Parathyroid adenoma (tissue), 2 donors: ENCODE data around the gene KRT27.

ENCODE experiments used
- H2AFZ ChIP-seq: fragments of 300-600 bp; sonication (generic); one replicate; pipeline ENCODE4 v1.7.0; 2017; ENCODE audit warnings: antibody characterized with exemption, mild to moderate bottlenecking
- H3K27ac ChIP-seq: fragments of 300-600 bp; sonication (generic); one replicate; pipeline ENCODE4 v1.7.0; 2017
- H3K27me3 ChIP-seq: fragments of 300-600 bp; sonication (generic); one replicate; pipeline ENCODE4 v1.7.0; 2017; ENCODE audit warnings: low read length; ENCODE audit not compliant: control insufficient read depth, insufficient read depth
- H3K36me3 ChIP-seq: fragments of 300-600 bp; sonication (generic); one replicate; pipeline ENCODE4 v1.7.0; 2017; ENCODE audit warnings: low read length; ENCODE audit not compliant: control insufficient read depth, insufficient read depth
- H3K4me1 ChIP-seq: fragments of 300-600 bp; sonication (generic); one replicate; pipeline ENCODE4 v1.7.0; 2017; ENCODE audit warnings: control low read depth
- H3K4me2 ChIP-seq: fragments of 300-600 bp; sonication (generic); one replicate; pipeline ENCODE4 v1.7.0; 2017; ENCODE audit warnings: low read length
- H3K4me3 ChIP-seq: fragments of 300-600 bp; sonication (generic); one replicate; pipeline ENCODE4 v1.7.0; 2017; ENCODE audit warnings: low read depth, low read length
- H3K79me2 ChIP-seq: fragments of 300-600 bp; sonication (generic); one replicate; pipeline ENCODE4 v1.7.0; 2017; ENCODE audit warnings: control low read depth
- H3K9ac ChIP-seq: fragments of 300-600 bp; sonication (generic); one replicate; pipeline ENCODE4 v1.7.0; 2017; ENCODE audit warnings: mild to moderate bottlenecking
- H3K9me3 ChIP-seq: fragments of 300-600 bp; sonication (generic); one replicate; pipeline ENCODE4 v1.7.0; 2017; ENCODE audit warnings: low read length; ENCODE audit not compliant: control insufficient read depth
- CTCF ChIP-seq: fragments of 300-600 bp; sonication (generic); IDR thresholded peaks from one replicate; pipeline ENCODE4 v1.7.0; 2017; ENCODE audit warnings: antibody characterized with exemption, mild to moderate bottlenecking
- donor health status: primary hyperparathyroidism.

The KRT27 gene

GRCh38 chr17:40772101-40772500 lies 10.2 kb downstream of the KRT27 start, which contains the start of gene KRT26:
KRT26 (minus strand) TSS chr17:40772201; CDS start chr17:40772113, 88 bp downstream.
- no peaks in the 10 kb centered on the region for H3K4me1 ChIP-seq
- no peak within 1 kb of the TSS for H3K4me2 ChIP-seq
- no peaks in the 10 kb centered on the region for H3K27me3 ChIP-seq
- no peak for TF ChIP-seq CTCF
- H3K79me2 ChIP-seq, result no peaks in the 10 kb centered on the region
- H3K27ac ChIP-seq, result no peak within 1 kb of the TSS
- no peaks in the 10 kb centered on the region for H3K36me3 ChIP-seq
- no peaks in the 10 kb centered on the region for H3K9me3 ChIP-seq
- H3K4me3 ChIP-seq, result no peak within 1 kb of the TSS
- no peak within 1 kb of the TSS for H3K9ac ChIP-seq
- no peak within 1 kb of the TSS for H2AFZ ChIP-seq

- Histone ChIP-seq H3K79me2 (no peaks in the 10 kb centered on the region), H3K36me3 (no peaks in the 10 kb centered on the region), H3K4me1 (no peaks in the 10 kb centered on the region), H3K9me3 (no peaks in the 10 kb centered on the region), H3K27ac (no peak overlapping the region), H3K9ac (no peak overlapping the region), H3K27me3 (no peaks in the 10 kb centered on the region), H3K4me2 (no peak overlapping the region), H2AFZ (no peak overlapping the region), H3K4me3 (no peak overlapping the region)
- no peak for TF ChIP-seq CTCF
Measured at GRCh38 chr17:40765657-40766056, 16.7 kb downstream of the KRT27 start.

- TF ChIP-seq CTCF, result no peak
- Histone ChIP-seq H2AFZ (no peak overlapping the region), H3K4me3 (no peak overlapping the region), H3K27ac (no peak overlapping the region), H3K36me3 (no peaks in the 10 kb centered on the region), H3K27me3 (no peaks in the 10 kb centered on the region), H3K4me1 (no peaks in the 10 kb centered on the region), H3K4me2 (no peak overlapping the region), H3K79me2 (no peaks in the 10 kb centered on the region), H3K9ac (no peak overlapping the region), H3K9me3 (no peaks in the 10 kb centered on the region)
Measured at GRCh38 chr17:40763752-40764151, 18.6 kb downstream of the KRT27 start.

GRCh38 chr17:40760105-40761016 lies 22.0 kb downstream of the KRT27 start:
- TF ChIP-seq CTCF, result no peak
- Histone ChIP-seq H3K79me2 (no peaks in the 10 kb centered on the region), H3K4me2 (no peak overlapping the region), H2AFZ (no peak overlapping the region), H3K4me3 (no peak overlapping the region), H3K36me3 (no peaks in the 10 kb centered on the region), H3K27me3 (no peaks in the 10 kb centered on the region), H3K9ac (no peak overlapping the region), H3K27ac (no peak overlapping the region), H3K9me3 (no peaks in the 10 kb centered on the region), H3K4me1 (no peaks in the 10 kb centered on the region)

GRCh38 chr17:40755231-40755630 lies 27.1 kb downstream of the KRT27 start, which contains the start of gene KRT25:
KRT25 (minus strand) TSS chr17:40755331; CDS start chr17:40755271, 60 bp downstream.
- Histone ChIP-seq H3K4me3 (no peak within 1 kb of the TSS), H3K79me2 (no peaks in the 10 kb centered on the region), H3K4me2 (no peak within 1 kb of the TSS), H2AFZ (no peak within 1 kb of the TSS), H3K9ac (no peak within 1 kb of the TSS), H3K9me3 (no peaks in the 10 kb centered on the region), H3K36me3 (no peaks in the 10 kb centered on the region), H3K4me1 (no peaks in the 10 kb centered on the region), H3K27me3 (no peaks in the 10 kb centered on the region), H3K27ac (no peak within 1 kb of the TSS)
- TF ChIP-seq CTCF, result no peak
